Renal cortical epithelial cell (primary cell): ENCODE results near the gene HERC3. TPM values are rescaled to one million over a fixed set of nuclear protein-coding genes. Genes with fewer than 3 reads are reported as not detected.
"Not testable (repeated sequence)": the region's sequence is repeated elsewhere in the genome, so short reads cannot be mapped to it uniquely, and the experiment has no call there.

Source experiments
- DNase-seq: peaks from one replicate; pipeline ENCODE4 v3.0.0-alpha.2; 2011; ENCODE audit warnings: low read depth
- total RNA-seq: library from RNA; depleted of rRNA; stranded (reverse); fragments of >200 nt; gene quantifications from 2 replicates; pipeline ENCODE4 v1.2.3, GENCODE V29; 2014

HERC3 gene
- total RNA-seq, 1 donor from 2014 or later, result 22.0 TPM

DNA sequence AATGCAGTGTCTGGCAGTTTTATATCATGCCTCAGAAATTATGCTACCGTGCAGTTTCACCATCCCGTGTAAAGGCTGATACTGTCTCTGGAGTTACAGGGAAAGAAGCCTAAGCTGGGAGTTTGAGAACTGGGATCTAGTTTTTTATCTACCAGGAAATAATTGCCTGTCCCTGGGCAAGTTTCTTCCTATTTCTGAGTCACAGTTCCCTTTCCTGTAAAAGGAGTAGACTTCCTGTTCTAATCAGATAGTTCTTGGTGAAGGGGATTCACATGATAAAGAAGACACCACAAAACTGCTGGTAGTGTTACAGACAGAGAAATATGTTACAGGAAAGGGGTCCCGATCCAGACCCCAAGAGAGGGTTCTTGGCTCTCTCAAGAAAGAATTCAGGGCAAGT, 17.1 kb downstream of the HERC3 start:
- no peak for DNase-seq

DNA sequence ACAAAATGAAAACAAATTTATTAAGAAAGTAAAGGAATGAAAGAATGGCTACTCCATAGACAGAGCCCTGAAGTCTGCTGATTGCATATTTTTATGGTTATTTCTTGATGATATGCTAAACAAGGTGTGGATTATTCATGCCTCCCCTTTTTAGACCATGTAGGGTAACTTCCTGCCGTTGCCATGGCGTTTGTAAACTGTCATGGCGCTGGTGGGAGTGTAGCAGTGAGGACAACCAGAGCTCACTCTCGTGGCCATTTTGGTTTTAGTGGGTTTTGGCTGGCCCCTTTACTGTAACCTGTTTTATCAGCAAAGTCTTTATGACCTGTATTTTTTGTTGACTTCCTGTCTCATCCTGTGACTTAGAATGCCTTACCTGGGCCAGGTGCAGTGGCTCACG, 17.5 kb downstream of the HERC3 start:
- not testable (repeated sequence) for DNase-seq

DNA sequence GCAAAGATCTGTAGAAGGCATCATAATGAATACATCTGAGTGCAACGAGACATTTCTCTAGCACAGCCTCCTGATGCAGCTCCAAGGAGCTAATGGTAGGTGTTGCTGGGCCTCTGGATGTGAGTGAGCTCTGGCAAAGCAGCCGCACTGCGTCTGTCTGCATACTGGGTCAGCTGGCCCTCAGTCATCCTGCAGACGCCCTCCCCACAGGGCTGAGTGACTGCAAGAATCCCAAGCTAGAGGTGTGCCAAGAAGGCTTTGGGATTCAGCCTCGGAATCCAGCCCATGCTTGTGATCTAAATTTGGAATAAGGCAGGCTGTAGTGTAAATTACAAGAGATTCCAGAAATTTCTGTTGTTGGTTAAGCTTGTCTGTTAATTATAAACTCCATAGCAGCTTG, 18.5 kb downstream of the HERC3 start:
- peak; percentile 98 for DNase-seq

DNA sequence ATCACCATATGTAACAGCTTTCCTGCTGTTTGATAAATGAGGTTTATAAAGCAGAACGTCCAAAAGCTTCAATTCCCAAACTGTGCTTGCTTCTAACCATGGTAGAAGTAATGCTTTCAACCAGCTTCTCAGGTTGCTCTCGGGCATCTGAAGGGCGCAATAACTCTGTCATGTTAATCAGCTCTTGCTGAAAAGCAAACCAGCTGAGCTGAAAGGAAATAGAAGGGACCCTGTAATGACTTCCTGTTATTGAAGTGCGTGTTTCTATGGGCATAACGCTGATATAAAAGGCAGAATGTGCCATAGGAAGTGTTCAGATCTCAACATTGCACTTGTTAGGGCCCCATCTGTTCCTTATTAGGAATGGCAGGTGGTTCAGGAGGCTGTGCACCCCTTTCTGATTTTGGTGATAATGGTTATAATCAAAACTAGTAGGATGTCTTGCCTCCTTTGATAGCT, 21.2 kb downstream of the HERC3 start:
- DNase-seq, result peak; percentile 72

DNA sequence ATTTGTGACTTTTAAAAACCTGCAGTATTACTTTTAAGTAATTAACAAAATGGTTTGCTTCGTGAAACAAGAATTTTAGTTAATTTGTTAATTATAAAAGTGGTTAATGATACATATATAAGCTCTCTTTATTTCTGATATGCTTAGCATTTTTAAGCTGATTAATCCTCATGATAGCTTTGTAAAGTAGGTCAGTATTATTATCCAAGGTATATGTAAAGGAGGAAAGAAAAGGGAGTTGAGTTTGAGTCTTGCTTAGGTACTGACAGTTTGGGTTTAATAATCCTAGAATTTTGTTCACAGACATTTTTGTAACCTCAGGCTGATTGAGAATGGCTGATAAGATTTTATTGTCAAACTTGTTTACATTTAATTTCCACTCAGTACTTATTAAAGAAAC, 21.8 kb downstream of the HERC3 start:
- no peak for DNase-seq

DNA sequence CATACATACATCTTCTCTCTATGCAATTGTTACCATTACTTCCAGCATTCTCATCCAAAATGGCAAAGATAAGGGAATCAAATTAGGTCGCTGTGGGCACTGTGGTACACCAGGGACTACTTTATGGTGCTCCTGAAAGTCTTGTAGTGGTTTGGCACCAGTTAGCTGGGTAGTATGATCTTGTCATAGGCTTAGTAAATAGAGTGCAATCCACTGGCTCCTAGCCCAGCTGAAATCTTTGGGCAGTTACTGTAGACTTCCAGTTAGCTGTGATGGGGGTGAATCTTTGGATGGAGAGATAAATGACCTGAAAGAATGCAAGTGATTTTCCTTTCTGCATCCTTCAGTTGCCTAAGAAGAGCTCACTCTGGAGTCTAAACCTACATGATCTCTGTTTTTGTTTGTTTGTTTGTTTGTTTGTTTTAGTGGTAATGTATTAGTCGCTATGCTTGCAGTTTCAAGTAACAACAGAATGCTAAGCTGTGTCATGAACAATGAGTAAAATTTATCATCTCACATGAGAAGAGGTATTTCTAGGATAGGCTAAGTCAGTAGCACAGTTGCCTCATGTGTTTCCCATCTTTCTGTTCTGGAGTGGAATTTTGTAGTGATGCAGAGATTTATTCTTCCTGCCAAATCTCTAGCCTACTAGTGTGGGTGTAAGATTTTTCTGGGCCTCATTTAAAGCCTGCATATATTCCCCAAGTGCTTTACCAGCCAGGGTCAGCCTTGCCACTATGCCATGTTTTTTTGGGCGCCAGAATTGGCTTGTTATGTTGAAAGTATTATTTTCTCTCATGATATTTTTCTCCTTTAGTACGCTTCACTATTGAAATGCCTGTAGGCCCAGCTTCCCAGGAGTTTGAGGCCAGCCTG, 24.2 kb downstream of the HERC3 start:
- peak; percentile 89 for DNase-seq

- no peak for DNase-seq
Observed at GRCh38 chr4:88618782-88619485, 26.7 kb downstream of the HERC3 start.

GRCh38 chr4:88619971-88620370, 27.7 kb downstream of the HERC3 start:
- DNase-seq, result no peak

- DNase-seq, result no peak
Observed at GRCh38 chr4:88621763-88622327, 29.6 kb downstream of the HERC3 start.

- peak; percentile 78 for DNase-seq
Observed at GRCh38 chr4:88623097-88623496, 30.8 kb downstream of the HERC3 start.

GRCh38 chr4:88628746-88629145, 36.5 kb downstream of the HERC3 start:
- no peak for DNase-seq

DNA sequence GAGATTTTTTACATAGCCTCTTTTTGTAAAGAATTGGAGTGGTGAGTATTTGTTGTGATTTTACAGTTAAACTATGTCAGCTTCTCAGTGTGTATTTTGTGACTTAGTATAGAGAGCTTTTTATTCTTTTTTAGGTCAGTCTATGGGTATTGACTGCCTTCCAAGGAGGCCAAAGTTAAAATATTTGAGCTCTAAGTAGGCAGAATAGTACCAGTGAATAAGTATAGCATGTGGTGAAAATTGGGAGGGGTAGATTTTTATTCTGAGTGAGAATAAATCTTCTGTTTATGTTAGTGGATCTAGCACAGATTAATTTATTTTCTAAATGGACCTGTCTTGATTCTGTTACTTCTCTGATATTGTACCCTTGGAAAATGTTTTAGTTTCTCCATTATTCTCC, 37.5 kb downstream of the HERC3 start:
- DNase-seq, result no peak

DNA sequence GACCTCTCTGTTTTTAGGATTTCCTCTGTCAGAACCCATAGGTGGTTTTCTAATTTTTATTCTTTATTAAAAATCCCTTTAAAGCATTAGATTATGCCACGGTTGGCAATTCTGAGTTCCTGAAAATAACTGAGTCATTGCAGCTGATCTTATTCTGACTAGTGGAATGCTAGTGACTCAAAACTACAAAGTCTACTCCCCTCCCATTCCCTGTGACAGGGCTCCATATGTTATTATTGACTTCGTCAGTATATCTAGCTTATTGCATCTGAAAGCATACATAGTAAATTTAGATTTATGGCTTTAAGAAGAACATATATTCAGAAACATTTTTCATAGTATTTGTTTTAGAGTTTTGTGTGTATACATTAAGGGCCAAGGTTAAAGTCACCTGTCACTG, 38.5 kb downstream of the HERC3 start:
- DNase-seq, result peak; percentile 79

DNA sequence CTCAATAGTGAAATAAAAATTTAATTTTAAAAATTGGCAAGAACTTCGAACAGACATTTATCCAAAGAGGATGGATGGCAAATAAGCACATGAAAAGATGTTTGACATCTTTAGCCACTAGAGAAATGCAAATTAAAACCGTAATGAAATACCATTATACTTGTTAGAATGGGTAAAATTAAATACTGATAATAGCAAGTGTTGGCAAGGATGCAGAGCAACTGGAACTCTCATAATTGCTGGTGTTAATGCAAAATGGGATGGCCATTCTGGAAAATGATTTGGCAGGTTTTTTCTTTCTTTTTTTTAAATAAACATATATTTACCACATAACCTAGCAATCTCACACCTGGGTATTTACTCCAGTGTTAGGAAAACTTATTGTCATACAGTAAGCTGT, 51.7 kb downstream of the HERC3 start:
- no peak for DNase-seq

- DNase-seq, result no peak
Observed at GRCh38 chr4:88645994-88646393, 53.7 kb downstream of the HERC3 start.

GRCh38 chr4:88646528-88647280, 54.4 kb downstream of the HERC3 start:
- no peak for DNase-seq

DNA sequence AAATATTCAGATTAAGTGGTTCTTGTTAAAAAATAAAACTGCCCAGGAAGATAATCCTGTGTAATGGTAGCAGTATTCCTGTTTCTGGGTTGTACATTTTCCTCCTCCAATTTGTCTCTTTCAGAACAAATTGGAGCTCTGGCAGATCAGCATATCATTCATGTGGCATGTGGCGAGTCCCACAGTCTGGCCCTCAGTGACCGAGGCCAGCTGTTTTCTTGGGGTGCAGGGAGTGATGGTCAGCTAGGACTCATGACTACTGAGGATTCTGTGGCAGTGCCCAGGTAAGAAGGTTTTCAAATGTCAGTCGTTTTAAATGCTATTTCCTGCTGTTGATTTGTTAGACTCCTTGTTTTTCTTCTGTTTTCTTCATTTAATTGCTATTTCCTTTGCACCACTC, 57.4 kb downstream of the HERC3 start:
- no peak for DNase-seq

DNA sequence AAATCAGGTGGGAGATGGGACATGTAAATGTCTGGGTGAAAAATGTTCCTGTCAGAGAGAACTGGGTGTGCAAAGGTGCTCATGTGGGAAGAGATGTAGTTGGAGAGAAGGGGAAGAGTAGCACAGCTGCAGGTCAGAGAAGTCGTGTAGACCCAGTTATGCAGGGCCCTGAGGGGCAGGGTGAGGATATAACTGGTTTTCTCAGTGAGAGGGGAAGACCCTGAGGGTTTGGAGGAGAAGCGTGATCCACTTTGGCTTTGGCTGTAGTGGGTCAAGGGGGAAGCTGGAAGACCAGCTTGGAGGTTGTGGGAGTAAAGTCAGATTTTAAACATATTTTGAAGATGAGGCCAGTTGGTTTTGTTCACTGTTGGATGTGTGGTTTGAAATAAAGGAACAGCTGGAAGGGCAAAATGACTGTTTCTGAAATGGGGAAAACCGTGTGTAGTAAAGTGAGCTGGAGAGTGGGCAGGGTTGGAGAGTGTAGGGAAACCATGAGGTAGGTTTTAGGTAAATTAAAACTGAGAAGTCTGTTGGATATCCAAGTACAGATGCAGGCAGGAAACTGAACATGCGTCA, 61.2 kb downstream of the HERC3 start:
- no peak for DNase-seq

- DNase-seq, result no peak
Observed at GRCh38 chr4:88655226-88655625, 62.9 kb downstream of the HERC3 start.

- peak; percentile 89 for DNase-seq
Observed at GRCh38 chr4:88659055-88659889, 67.0 kb downstream of the HERC3 start.

- peak; percentile 76 for DNase-seq
Observed at GRCh38 chr4:88659890-88660208, 67.6 kb downstream of the HERC3 start.
